GM15510 (cell line): Measurements from ENCODE around the gene GPR35.

Experiments used
- POLR2A ChIP-seq: IDR thresholded peaks from 3 replicates; pipeline ENCODE4 v1.6.1; 2011; ENCODE audit warnings: borderline replicate concordance; ENCODE audit not compliant: insufficient read length; ENCODE audit errors: extremely low read depth

Gene GPR35

DNA sequence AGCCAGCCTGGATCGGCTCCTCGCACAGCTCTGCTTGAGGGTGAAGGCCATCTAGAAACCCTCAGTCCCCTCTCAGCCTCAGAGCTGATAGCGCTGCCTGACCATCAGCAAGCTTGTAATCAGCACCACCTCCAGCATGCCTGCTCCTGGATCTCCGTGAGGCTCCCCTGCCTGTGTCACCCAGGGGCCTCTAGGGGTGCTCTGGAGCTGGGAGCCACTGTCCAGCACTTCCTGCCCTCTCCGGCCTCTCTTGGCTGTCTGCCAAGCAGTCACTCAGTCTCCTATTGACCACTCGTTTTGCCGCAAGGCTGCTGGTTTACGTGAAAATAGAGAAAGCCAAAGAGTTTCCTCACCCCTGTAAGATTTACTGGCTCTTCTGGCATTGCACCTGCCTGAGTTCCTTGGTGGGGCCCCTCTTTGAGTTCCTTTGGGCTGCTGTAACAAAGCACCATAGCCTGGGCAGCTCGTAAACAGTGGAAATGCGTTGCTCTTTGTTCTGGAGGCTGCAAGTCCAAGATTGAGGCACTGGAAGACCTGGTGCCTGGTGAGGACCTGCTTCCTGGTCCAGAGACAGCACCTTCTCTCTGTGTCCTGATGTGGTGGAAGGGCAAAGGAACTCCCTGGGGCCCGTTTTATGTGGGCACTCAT is 20.9 kb upstream of the GPR35 start:
- TF ChIP-seq POLR2A = no peak

DNA sequence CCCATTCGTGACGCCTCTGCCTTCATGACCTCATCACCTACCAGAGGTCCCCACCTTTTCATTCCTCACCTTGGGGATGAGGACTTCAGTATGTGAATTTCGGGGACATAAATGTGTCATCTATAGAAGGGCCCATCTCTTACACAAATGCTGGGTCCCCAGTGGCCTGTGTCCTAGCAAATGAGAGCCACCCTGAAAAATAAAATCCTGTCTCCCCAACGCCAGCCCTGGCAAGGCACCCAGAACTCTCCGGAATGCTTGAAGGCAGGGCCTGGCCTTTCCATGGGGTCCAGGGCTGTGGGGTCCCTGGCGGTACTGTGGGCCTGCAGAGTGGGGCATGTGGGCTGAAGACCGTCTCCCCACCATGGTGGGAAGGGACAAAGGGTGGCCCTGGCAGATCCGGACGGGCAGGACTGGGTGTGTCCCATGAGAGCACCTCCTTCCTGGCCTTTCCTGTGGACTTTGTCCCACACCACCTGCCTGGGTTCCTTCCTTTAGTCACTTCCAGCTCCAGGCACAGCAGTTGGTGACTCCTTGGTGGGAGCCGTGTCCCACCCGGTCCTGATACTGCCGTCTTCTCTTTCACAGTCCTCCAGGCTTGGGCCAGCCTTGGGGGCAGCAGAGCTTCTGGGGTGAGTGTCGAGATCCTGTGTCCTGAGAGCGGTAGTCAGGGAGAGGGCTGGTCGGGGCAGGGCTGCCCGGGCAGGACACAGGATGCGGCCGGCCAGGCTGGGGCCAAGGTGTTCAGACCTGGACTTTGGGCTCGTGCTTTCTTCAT is 20.2 kb upstream of the GPR35 start:
- no peak for TF ChIP-seq POLR2A

DNA sequence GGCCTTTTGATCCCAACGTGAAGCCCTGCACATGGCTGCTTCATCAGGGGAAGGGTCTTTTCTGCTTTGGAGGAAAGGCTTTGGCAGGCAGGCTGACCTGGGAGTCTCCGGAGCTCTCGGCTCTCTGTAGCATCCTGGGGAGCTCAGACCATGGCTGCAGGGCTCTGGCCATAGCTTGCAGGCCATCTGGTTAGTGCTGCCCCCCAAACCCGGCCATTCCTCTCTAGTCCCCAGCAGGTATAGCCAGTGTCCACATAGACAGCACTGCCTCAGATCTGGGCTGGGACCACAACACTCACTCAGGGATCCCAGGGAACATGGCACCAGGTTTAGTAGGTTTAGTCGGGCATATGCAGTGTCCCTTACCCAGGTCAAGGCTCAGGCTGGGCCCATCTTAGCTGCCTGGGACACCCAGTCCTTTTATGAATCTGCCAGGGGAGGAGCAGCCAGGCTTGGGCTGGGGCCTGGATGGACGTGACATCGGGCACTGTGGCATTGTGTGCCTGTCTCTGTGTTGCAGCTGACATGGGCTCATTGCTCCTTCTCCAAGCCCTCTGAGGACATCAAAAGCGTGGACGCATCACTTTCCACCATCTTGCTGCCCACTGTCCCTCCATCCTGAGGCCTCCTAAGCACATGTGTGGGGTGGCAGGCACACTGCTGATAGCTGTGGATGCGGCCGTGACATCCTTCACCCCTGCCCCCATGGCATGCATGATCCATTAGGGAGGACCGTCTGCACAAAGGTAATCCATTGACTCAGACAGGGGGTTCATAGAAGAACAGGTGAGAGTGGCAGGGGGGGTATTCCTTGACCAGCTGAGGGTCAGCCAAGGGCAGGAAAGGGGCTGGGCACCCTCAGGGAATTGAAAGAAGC is 19.2 kb upstream of the GPR35 start:
- no peak for TF ChIP-seq POLR2A

DNA sequence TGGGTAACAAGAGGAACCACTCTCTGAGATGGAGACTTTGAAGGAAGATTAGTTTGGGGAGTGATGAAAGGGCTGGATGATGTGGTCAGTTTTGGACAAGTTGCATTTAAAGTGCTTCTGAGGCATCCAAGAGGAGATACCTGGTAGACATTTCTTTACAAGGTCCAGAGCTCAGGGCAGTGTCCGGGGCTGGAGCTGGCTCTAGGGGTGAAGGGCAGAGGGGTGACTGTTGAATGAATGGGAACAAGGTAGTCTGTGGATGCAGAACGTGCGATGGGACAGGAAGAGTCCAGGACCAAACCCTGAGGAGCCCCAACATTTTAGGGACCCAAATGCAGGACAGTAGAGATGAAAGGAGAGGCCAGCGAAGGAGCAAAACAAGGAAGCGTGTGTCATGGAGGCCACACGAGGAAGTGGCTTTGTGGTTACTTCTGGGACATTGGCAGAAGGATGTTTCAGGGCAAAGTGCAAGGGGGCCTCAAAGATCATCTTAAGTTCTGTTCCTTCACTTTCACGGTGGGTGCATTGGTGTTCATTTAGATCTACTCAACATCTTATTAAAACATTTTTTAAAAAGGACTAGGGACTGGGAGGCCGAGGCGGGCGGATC is 13.6 kb upstream of the GPR35 start:
- TF ChIP-seq POLR2A = no peak

GRCh38 chr2:240613781-240614180 is 11.5 kb upstream of the GPR35 start:
- TF ChIP-seq POLR2A = no peak

DNA sequence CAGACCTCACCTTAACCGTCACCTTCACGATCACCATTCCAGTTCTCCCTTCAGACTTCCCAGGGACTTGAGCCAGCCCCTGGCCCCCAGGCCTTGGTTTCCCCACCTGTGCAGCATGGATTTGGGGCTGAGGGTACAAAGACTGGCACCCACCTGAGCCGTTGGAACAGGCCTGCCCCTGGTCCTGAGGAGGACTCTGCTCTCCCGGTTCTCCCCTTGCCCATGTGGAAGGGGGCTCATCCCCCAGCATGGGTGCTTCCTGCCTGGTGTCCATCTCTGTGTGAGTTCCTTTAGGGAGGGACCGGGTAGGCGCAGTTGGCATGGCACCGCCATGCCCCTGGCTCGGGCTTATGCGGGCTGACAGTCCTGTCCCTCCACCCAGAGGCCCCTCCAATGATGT is 10.9 kb upstream of the GPR35 start:
- no peak for TF ChIP-seq POLR2A

- TF ChIP-seq POLR2A = no peak
These were observed 9.9 kb upstream of the GPR35 start for GRCh38 chr2:240615396-240615795.

DNA sequence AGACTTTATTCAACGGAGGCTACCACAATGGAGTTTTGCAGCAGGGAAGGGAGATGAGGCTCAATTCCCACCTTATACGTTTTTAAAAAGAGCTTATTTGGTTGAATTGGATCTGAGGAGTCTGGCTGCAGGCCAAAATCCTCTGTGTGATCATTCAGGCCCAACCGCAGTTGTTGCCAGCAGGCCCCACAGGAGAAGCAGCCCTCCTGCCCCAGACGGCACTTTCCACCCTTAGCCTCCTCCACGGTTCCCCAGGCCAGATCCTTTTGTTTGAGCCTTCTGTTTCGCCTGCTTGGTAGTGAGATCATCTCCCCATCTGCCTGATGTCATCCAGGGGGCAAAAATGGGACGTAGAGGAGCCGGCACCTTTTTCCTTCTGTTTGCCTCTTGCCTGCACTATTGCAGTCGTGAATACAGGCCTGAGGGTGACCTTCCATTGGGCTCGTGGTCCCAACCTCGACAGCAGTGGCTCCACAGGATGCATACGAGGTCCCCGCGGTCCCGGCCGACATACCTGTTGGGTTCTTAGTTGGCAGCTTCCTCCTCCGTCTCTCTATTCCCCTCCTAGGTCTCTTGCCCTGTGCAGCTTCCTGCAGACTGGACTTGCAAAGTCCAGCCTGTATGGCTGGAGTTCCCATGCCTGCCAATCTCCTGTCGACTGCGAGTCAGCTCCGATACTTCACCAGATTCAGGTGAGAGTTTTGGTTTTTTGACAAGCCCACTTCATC is 9.3 kb upstream of the GPR35 start:
- TF ChIP-seq POLR2A = no peak

GRCh38 chr2:240618776-240619175 is 6.5 kb upstream of the GPR35 start:
- TF ChIP-seq POLR2A = no peak

- TF ChIP-seq POLR2A = no peak
These were observed 5.7 kb upstream of the GPR35 start for GRCh38 chr2:240619506-240620148.

DNA sequence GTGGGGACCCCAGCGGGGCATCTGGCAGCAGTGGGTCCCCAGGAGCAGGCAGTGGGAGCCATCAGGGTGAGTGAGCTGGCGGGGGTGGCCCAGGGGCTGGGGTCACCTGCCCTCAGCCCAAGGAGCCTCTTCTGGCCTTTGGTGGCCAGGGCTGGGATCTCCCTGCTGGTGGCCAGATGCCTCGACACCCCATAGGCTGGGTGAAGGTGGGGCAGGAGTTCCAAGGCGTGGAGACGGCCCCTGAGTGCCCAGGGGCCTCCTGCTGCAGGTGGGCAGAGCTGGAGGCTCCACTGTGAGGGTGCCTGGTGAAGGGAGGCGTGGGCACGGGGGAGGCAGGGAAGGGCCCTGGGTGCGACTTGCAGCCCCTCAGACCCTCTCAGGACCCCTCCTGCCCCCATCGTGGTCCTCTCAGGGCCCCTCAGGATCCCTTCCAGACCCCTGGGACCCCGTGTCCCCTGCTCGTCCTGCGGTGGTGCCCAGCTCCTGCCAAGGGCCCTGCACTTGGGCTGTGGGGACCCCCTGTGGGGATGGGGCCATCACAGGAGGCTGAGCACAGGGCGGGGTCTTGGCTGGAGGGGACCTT is 5.0 kb upstream of the GPR35 start:
- TF ChIP-seq POLR2A = no peak

DNA sequence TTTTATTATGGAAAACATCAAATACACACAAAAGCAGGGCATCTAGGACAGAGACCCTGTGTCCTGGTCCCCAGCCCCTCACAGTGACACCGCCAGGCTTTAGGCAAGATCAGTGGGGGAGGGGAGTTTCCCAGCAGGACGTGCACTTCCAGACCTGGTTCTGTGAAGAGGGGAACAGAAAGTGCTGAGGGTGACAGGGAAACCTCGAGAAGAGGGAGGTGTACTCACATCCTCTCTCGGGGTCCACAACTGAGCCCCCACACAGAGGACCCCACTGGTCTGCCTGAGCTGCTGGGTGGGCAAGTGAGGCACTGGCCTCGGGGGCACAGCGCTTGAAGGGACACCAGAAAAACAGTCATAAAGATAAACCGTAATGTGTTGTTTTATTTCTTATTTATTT is 4.4 kb upstream of the GPR35 start:
- no peak for TF ChIP-seq POLR2A

DNA sequence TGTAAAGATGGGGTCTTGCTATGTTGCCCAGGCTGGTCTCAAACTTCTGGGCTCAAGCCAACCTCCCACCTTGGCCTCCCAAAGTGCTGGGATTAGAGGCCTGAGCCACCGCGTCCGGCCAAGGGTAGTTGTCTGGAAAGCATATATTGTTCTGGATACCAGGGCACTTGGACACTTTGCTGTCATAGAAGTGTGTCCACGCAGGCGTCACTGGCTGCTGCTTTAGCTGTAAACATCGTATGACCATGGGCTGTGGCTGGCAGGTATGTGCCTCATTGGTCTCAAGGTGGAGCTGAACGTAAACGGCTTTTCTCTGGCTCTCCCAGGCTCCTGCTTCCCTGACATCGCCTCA is 3.2 kb upstream of the GPR35 start:
- no peak for TF ChIP-seq POLR2A

GRCh38 chr2:240622531-240623235 is 2.6 kb upstream of the GPR35 start:
- TF ChIP-seq POLR2A = no peak

- no peak for TF ChIP-seq POLR2A
These were observed 1.7 kb upstream of the GPR35 start for GRCh38 chr2:240623531-240624010.
